ENCODE results near the gene NRCAM. TPM values are rescaled to one million over a fixed set of nuclear protein-coding genes. Genes with fewer than 3 reads are reported as not detected.

The NRCAM gene
- total RNA-seq, 2 experiments from 2014 or later = 3.4 to 7.0 TPM

GRCh38 chr7:108266035-108266434 is 190.2 kb downstream of the NRCAM start:
- H3K36me3 Mint-ChIP-seq (ENCODE audit: low read depth) = no peaks in the 10 kb centered on the region
- H3K9me3 Mint-ChIP-seq = no peaks in the 10 kb centered on the region
- ATAC-seq (ENCODE audit: poor library complexity) (no peak), DNase-seq (no peak)
- CTCF ChIA-PET = no interaction called here
- Histone ChIP-seq H3K27ac (ENCODE audit: low read depth in 1 of 2, low read length in 2 of 2) (no peak overlapping the region), H3K4me3 (ENCODE audit: low read length) (no peak overlapping the region), H3K4me1 (ENCODE audit: insufficient read depth, low read length) (no peaks in the 10 kb centered on the region), H3K27me3 (ENCODE audit: control insufficient read depth in 1 of 2, insufficient read depth in 2 of 2, low read length in 2 of 2) (peaks cover 0 to 2% of the 10 kb centered on the region in 2 experiments), H3K36me3 (ENCODE audit: insufficient read depth, low read length) (no peaks in the 10 kb centered on the region), H3K9me3 (ENCODE audit: control insufficient read depth in 1 of 2, insufficient read depth in 1 of 2, low read length in 2 of 2) (no peaks in the 10 kb centered on the region)
- no peak overlapping the region for H3K27ac Mint-ChIP-seq
- no peaks in the 10 kb centered on the region for H3K27me3 Mint-ChIP-seq
- POLR2A ChIA-PET = no interaction called here
- no peak for TF ChIP-seq CTCF (IDR thresholded peaks at IDR 0.05)
- intact Hi-C loops (cut with DNase I, micrococcal nuclease) = no loop called here
- no peaks in the 10 kb centered on the region for H3K4me1 Mint-ChIP-seq (ENCODE audit: low read depth)
- no peak overlapping the region for H3K4me3 Mint-ChIP-seq

GRCh38 chr7:108265007-108265406 is 191.2 kb downstream of the NRCAM start:
- Histone ChIP-seq H3K36me3 (ENCODE audit: insufficient read depth, low read length) (no peaks in the 10 kb centered on the region), H3K4me1 (ENCODE audit: insufficient read depth, low read length) (no peaks in the 10 kb centered on the region), H3K27me3 (ENCODE audit: control insufficient read depth in 1 of 2, insufficient read depth in 2 of 2, low read length in 2 of 2) (peaks cover 0 to 2% of the 10 kb centered on the region in 2 experiments), H3K27ac (ENCODE audit: low read depth in 1 of 2, low read length in 2 of 2) (no peak overlapping the region), H3K4me3 (ENCODE audit: low read length) (no peak overlapping the region), H3K9me3 (ENCODE audit: control insufficient read depth in 1 of 2, insufficient read depth in 1 of 2, low read length in 2 of 2) (no peaks in the 10 kb centered on the region)
- TF ChIP-seq CTCF (IDR thresholded peaks at IDR 0.05) = no peak
- Mint-ChIP-seq H3K36me3 (ENCODE audit: low read depth) (no peaks in the 10 kb centered on the region), H3K4me1 (ENCODE audit: low read depth) (no peaks in the 10 kb centered on the region), H3K4me3 (no peak overlapping the region), H3K27me3 (no peaks in the 10 kb centered on the region), H3K27ac (no peak overlapping the region), H3K9me3 (peaks cover 3% of the 10 kb centered on the region)
- ChIA-PET POLR2A (no interaction called here), CTCF (no interaction called here)
- DNase-seq = no peak
- ATAC-seq (ENCODE audit: poor library complexity) = no peak
- intact Hi-C loops (cut with DNase I, micrococcal nuclease) = no loop called here

- no peaks in the 10 kb centered on the region for H3K36me3 Mint-ChIP-seq (ENCODE audit: low read depth)
- Histone ChIP-seq H3K27me3 (ENCODE audit: control insufficient read depth in 1 of 2, insufficient read depth in 2 of 2, low read length in 2 of 2) (peaks cover 0 to 2% of the 10 kb centered on the region in 2 experiments), H3K4me3 (ENCODE audit: low read length) (no peak overlapping the region), H3K4me1 (ENCODE audit: insufficient read depth, low read length) (no peaks in the 10 kb centered on the region), H3K9me3 (ENCODE audit: control insufficient read depth in 1 of 2, insufficient read depth in 1 of 2, low read length in 2 of 2) (peaks cover 0 to 4% of the 10 kb centered on the region in 2 experiments), H3K36me3 (ENCODE audit: insufficient read depth, low read length) (no peaks in the 10 kb centered on the region), H3K27ac (ENCODE audit: low read depth in 1 of 2, low read length in 2 of 2) (no peak overlapping the region)
- peaks cover 5% of the 10 kb centered on the region for H3K9me3 Mint-ChIP-seq
- no peak for ATAC-seq (ENCODE audit: poor library complexity)
- DNase-seq = no peak
- H3K4me1 Mint-ChIP-seq (ENCODE audit: low read depth) = no peaks in the 10 kb centered on the region
- H3K4me3 Mint-ChIP-seq = no peak overlapping the region
- ChIA-PET POLR2A (no interaction called here), CTCF (no interaction called here)
- no peak for TF ChIP-seq CTCF (IDR thresholded peaks at IDR 0.05)
- no peaks in the 10 kb centered on the region for H3K27me3 Mint-ChIP-seq
- H3K27ac Mint-ChIP-seq = no peak overlapping the region
- intact Hi-C loops (cut with DNase I, micrococcal nuclease) = no loop called here
These were observed 192.8 kb downstream of the NRCAM start for GRCh38 chr7:108263425-108263824.
